22Rv1 (cell line): Measurements from ENCODE around the gene PARN.
A peak's percentile ranks its signal among the peaks of the same experiment; 100 is the strongest.

Source experiments
- H3K27ac ChIP-seq: fragments of 450-650 bp; 2 replicates; pipeline ENCODE4 v1.5.1; 2017
- CTCF ChIP-seq: fragments of 450-650 bp; IDR thresholded peaks from 2 replicates; pipeline ENCODE4 v1.5.1; 2017; ENCODE audit warnings: mild to moderate bottlenecking
- ZFX ChIP-seq: fragments of 450-650 bp; IDR thresholded peaks from 2 replicates; pipeline ENCODE4 v1.6.1; 2017; ENCODE audit warnings: antibody characterized with exemption, borderline replicate concordance

PARN gene

GRCh38 chr16:14608604-14609003 lies 21.5 kb downstream of the PARN start:
- no peak overlapping the region for H3K27ac ChIP-seq
- TF ChIP-seq CTCF (no peak), ZFX (no peak)

- H3K27ac ChIP-seq, result no peak overlapping the region
- TF ChIP-seq CTCF (no peak), ZFX (no peak)
These were observed 21.9 kb downstream of the PARN start for GRCh38 chr16:14608111-14608566.

GRCh38 chr16:14606102-14606501 lies 24.0 kb downstream of the PARN start:
- TF ChIP-seq ZFX, result no peak
- no peak for TF ChIP-seq CTCF
- H3K27ac ChIP-seq, result no peak overlapping the region

- TF ChIP-seq ZFX, result no peak
- TF ChIP-seq CTCF, result no peak
- H3K27ac ChIP-seq, result no peak overlapping the region
These were observed 27.6 kb downstream of the PARN start for GRCh38 chr16:14602443-14602963.

GRCh38 chr16:14600164-14600563 lies 29.9 kb downstream of the PARN start:
- TF ChIP-seq CTCF (peak; percentile 54), ZFX (no peak)
- H3K27ac ChIP-seq, result no peak overlapping the region

- no peak overlapping the region for H3K27ac ChIP-seq
These were observed 43.3 kb downstream of the PARN start for GRCh38 chr16:14586637-14587305.

More at GRCh38 chr16:14586637-14587305, 43.3 kb downstream of the PARN start:
- TF ChIP-seq ZFX (no peak), CTCF (no peak)
